ENCODE data around the gene SHISAL1. TPM values are rescaled to one million over a fixed set of nuclear protein-coding genes. Genes with fewer than 3 reads are reported as not detected.

The SHISAL1 gene
- total RNA-seq, 2 donors from 2014 or later, result not detected

DNA sequence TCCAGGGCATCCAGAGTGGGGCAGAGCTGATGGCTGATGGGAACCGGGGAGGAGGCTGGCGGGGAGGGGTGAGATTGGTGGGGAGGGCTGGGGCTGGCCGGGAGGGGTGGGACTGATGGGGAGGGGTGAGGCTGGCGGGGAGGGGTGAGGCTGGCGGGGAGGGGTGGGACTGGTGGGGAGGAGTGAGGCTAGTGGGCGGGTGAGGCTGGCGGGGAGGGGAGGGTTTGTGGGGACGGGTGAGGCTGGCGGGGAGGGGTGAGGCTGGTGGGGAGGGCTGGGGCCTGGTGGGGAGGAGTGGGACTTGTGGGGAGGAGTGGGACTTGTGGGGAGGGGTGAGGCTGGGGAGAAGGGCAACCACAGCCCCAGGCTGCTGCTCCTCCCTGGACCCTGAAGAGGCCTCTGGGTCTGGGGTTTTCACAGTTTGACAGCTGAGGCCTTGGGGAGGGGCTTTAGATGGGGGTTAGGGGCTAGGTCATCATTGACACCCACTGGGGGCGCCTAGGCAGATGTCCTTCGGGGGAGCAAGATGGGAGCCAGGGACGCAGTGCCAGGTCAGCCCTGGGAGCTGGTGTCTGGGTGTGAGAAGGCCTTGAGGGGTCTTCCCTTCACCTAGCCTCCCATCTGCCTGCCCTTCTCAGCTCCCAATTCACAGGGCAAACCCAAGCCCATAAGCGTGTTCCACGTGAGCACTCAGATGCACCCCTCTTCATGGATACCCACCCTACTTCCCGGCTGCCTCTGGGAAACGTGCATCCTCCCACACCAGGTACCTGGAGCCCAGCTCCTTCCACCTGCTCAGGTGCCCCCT is 105.4 kb downstream of the SHISAL1 start:
- ATAC-seq (no peak), DNase-seq (ENCODE audit: low spot score in 2 of 2) (no peak)
- Mint-ChIP-seq H3K9me3 (peaks cover 8 to 19% of the 10 kb centered on the region in 2 donors), H3K36me3 (peaks cover 9 to 21% of the 10 kb centered on the region in 2 donors), H3K27ac (peak overlapping the region in 1 of 2 donors; percentile 35)

DNA sequence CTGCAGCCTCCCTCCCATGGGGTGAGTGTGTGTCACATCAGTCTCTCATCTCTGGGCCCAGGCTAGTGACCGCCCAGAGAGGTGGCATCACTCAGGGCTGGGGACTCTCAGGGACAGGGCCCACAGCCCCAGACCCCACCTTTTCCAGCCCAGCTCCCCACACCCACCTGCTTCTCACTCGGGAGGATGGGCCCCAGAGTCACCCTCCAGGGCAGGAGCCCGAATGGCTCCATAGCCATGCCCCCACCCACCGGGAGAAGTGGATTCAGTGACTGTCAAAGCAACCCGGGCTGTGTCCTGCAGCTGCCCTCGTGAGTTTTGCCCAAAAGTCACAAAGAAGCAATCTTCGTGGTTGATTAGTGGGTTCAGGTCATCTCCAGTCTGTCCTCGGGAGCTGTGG is 106.1 kb downstream of the SHISAL1 start:
- peaks cover 9 to 21% of the 10 kb centered on the region in 2 donors for H3K36me3 Mint-ChIP-seq
- ATAC-seq, result no peak
- DNase-seq (ENCODE audit: low spot score in 2 of 2), result no peak
- H3K27ac Mint-ChIP-seq, result peak overlapping the region in 1 of 2 donors; percentile 81
- H3K9me3 Mint-ChIP-seq, result peaks cover 8 to 19% of the 10 kb centered on the region in 2 donors

DNA sequence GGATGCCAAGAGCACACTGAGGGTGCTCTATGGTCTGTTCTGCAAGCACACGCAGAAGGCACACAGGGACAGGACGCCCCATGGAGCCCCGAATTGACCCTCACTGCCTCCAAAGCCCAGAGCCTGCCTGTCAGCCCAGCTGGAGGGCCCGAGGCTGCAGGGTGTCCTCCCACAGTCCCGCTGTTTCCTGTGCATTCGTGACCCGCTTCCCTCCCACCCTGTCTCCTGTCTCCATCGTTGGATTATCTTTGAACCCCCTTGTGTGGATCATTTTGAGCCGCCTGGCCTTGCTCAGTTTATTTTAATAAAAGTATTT is 106.5 kb downstream of the SHISAL1 start:
- peak in 1 of 2 donors; percentile 41 for DNase-seq (ENCODE audit: low spot score in 2 of 2)
- H3K36me3 Mint-ChIP-seq, result peaks cover 9 to 19% of the 10 kb centered on the region in 2 donors
- H3K27ac Mint-ChIP-seq, result peak overlapping the region in 1 of 2 donors; percentile 81
- peaks cover 8 to 18% of the 10 kb centered on the region in 2 donors for H3K9me3 Mint-ChIP-seq
- no peak for ATAC-seq

DNA sequence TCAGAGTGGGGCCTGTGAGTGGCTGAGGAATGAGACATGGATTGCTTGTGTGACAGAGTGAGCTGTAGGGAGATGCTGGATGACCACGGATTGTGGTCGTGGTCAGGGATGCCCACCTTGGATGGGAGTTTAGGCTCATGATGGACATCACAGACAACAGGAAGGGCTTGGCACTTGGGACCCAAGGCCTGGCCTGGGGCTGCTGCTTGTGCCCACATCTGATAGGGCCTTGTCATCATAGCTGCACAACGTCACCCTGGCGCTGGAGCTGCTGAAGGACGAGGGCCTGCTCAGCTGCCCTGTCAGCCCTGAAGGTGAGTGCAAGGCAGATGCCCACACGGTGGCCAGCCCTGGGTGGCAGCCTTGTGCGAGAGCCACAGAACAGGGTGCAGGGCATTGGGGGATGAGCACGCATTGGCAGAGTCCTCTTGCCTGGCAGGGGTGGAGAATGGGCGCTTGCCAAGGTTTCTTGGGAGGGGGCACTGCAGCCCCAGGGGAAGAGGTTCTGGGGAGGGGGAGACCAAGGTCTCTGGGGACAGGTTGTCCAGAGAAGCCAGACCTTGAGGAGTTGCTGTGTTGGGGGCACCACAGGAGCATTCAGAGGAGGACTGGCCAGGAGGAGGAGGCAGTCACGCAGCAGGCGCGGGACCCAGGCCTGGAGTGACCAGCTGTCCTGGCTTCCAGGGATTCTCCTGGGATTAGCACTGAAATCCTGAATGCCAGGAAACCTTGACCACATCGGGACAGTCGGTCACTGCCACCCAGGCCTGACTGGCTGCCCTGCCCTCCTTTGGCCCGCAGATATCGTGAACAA is 107.0 kb downstream of the SHISAL1 start:
- DNase-seq (ENCODE audit: low spot score in 2 of 2) (peak in 1 of 2 donors; percentile 44), ATAC-seq (no peak)
- peak overlapping the region in 1 of 2 donors; percentile 77 for H3K27ac Mint-ChIP-seq
- peaks cover 9 to 15% of the 10 kb centered on the region in 2 donors for H3K36me3 Mint-ChIP-seq
- H3K9me3 Mint-ChIP-seq, result peaks cover 8 to 13% of the 10 kb centered on the region in 2 donors

DNA sequence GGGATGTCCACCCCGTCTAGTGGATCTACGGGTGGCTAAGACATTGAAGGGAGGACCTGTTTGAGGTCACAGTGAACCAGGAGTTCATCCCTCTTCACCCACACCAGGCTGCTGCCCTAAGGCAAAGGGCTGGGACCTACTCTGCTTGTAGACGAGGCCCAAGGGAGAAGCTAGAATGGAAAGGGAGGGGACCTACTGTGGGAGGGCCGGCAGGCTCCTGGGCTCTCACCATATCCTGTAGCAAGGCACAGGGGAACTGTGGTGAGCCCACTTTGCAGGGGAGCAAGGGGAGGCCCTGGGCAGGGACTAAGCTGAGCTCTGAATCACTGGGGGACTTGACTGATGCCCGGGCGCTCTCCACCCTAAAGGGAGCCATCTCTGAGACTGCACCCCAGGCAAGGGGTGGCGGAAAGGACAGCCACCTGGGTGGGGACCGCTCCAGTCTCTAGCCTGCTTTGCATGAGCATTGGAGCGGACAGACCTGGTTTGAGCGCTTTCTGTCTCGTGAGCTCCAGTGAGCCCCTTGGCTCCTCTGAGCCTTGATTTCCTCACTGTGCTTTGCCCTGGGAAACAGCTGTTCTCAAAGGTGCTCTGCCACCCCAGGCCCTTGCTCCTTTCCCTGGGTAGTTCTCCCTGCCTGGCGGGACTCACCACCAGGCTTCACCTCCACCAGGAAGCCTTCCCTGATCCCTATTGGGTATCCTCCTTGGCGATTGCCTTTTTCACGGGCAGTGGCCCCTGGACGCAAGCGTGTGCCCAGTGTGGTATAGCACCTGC is 107.8 kb downstream of the SHISAL1 start:
- peaks cover 8 to 9% of the 10 kb centered on the region in 2 donors for H3K9me3 Mint-ChIP-seq
- H3K27ac Mint-ChIP-seq, result peak overlapping the region; percentile 64 to 77
- peak in 1 of 2 donors; percentile 42 for DNase-seq (ENCODE audit: low spot score in 2 of 2)
- peaks cover 6 to 14% of the 10 kb centered on the region in 2 donors for H3K36me3 Mint-ChIP-seq
- ATAC-seq, result no peak

DNA sequence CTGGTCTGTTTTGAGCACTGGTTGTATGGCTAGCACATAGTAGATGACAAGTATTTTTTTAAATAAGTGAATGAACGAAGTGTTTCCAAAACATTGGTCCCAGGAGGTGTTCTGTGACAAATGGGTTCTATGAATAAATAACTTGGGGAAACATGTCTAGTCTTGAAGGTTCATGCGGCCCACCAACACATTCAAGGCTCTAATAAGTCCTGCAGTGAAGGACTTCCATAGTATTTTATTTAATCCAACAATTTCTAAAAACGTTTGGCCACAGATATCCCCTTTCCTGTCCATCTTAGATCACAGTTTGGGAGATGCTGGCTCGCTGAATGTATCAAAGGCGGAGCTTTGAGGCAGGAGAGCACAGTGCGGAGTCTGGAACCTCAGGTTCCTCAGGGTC is 109.5 kb downstream of the SHISAL1 start:
- peaks cover 0 to 5% of the 10 kb centered on the region in 2 donors for H3K36me3 Mint-ChIP-seq
- DNase-seq (ENCODE audit: low spot score in 2 of 2), result no peak
- no peak for ATAC-seq
- H3K27ac Mint-ChIP-seq, result peak overlapping the region in 1 of 2 donors; percentile 14
- H3K9me3 Mint-ChIP-seq, result peaks cover 0 to 3% of the 10 kb centered on the region in 2 donors

DNA sequence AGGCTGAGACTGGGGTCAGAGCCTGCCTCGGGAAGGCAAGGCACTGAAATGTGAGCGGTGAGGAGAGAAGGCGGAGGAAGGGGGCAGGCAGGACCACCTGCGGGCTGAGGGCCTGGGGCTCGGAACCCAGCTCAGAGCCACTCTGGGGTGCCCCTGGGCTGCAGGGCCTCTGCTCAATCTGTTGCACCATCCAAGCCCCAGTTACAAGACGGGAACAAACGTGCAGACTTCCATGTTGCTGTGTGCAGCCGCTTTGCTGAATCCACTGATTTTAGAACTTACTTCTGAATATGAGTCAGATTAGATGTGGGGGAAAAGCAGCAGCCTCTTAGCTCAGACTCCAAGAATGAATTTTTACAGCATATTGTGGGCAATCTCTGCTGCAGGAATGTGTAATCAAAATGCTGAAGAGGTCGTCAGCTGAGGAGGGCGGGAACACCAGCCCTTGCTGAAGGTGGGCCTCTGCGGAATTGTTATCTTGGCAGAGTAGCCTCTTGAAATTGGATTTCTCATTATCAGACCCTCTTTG is 110.4 kb downstream of the SHISAL1 start:
- no peaks in the 10 kb centered on the region for H3K9me3 Mint-ChIP-seq
- DNase-seq (ENCODE audit: low spot score in 2 of 2) (no peak), ATAC-seq (no peak)
- no peaks in the 10 kb centered on the region for H3K36me3 Mint-ChIP-seq
- no peak overlapping the region for H3K27ac Mint-ChIP-seq

DNA sequence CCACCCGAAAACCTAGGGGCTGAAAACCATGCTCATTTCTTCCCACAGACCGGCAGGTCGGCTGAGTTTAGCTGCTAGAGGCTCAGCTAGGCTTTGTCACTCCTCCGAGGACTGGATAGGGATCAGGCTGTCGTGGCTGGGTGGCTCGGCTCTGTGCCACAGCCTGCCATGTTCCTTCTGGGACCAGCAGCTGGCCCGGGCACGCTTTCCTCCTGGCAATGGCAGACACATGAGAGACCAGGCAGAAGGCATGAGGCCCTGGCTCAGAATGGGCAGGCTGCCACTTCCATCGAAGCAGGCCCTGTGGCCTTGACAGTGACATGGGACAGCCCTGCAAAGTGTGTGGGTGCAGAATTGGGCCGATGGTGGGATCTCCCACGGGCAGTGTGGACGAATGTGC is 111.1 kb downstream of the SHISAL1 start:
- H3K36me3 Mint-ChIP-seq, result no peaks in the 10 kb centered on the region
- no peak for DNase-seq (ENCODE audit: low spot score in 2 of 2)

DNA sequence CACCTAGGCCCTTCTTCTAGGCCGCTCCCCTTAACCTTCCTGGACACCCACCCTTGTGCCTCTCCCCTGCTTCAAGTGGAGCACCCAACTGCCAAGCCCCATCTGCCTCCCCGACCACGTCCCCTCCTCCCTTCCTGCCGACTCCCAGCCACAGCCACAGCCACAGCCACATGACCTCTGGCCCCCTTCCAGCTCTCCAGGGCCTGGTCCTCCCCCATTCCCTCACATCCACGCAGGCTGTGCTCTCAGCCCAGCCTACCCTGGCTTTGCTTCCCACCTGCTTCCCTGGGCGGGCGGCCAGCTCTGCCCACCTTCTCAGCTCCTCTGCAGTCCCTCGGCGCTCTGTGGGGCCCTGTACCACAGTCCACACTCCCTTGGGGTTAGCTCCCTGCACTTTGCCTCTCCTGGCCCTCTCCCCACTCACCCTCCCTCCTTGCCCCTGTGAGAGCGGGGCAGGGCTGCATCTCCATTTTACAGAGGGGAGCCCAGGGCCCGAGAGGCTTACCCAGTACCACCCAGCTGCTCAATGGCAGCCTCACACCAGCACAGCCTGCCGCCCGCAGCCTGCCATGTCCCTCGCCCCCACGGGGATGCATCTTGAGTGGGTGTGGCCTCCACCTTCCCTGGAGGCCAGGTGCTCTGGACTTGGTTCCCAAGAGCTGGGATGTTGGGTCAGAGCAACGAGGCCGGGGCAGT is 111.7 kb downstream of the SHISAL1 start:
- no peak for ATAC-seq
- no peak for DNase-seq (ENCODE audit: low spot score in 2 of 2)
- H3K36me3 Mint-ChIP-seq, result no peaks in the 10 kb centered on the region
- no peaks in the 10 kb centered on the region for H3K9me3 Mint-ChIP-seq
- H3K27ac Mint-ChIP-seq, result peak overlapping the region; percentile 39 to 44

More for the DNA sequence above, 111.1 kb downstream of the SHISAL1 start:
- no peaks in the 10 kb centered on the region for H3K9me3 Mint-ChIP-seq
- no peak overlapping the region for H3K27ac Mint-ChIP-seq
- ATAC-seq, result no peak

DNA sequence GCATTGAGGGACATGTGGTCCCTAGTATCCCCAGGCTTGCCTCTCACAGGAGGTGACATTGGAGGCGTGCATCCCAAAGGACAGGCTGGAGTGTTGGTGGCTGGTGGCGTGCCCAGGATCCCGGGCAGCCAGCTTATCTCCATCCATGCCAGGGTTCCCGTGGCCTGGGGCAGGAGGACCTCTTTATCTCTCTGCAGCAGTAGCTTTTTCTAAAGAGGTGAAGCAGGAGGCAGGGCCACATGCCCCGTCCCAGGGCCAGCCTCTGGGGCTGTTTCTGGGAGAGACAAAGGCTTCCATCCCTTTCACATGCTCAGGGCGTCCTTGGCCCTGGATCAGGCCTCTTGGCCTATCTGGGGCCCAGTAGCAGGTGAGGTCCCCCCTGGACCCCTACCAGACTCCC is 112.3 kb downstream of the SHISAL1 start:
- H3K9me3 Mint-ChIP-seq, result no peaks in the 10 kb centered on the region
- no peaks in the 10 kb centered on the region for H3K36me3 Mint-ChIP-seq
- ATAC-seq (no peak), DNase-seq (ENCODE audit: low spot score in 2 of 2) (no peak)
- peak overlapping the region in 1 of 2 donors; percentile 39 for H3K27ac Mint-ChIP-seq

DNA sequence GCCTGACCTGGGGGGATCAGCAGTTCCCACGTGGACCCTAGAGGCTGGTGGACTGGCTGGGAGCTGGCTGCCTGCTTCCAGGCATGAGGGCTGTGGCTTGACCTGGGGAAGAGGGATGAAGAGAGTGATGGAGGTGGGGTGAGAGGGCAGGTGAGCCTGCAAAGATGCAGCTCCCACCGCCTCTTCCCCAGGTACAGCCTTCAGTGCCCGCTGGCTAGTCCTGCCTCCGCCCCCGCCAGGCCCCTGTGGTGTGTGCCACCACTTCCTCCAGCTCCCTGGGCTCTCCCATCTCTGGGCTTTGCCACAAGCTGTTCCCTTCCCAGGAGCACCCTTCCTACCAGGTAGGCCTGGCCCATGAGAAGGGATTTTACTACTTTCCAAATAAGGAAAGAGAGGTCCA is 112.9 kb downstream of the SHISAL1 start:
- peak overlapping the region in 1 of 2 donors; percentile 34 for H3K27ac Mint-ChIP-seq
- DNase-seq (ENCODE audit: low spot score in 2 of 2) (no peak), ATAC-seq (no peak)
- H3K9me3 Mint-ChIP-seq, result no peaks in the 10 kb centered on the region
- no peaks in the 10 kb centered on the region for H3K36me3 Mint-ChIP-seq

DNA sequence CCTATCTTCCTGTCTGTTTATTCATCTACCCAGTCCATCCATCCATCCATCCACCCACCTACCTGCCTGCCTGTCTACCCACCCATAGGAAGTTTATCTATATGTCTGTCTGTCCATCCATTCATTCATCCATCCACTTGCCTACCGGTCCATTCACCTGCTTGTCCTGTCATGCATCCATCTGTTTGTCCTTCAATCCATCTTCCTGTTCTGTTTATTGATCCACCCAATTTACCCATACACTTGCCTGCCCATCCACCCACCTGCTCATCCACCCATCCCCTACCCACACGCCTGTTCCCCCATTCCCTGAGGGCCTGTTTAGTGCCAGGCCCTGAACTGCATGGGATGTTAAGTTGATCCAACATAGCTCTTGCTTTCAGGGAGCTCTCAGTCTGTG is 113.6 kb downstream of the SHISAL1 start:
- DNase-seq (ENCODE audit: low spot score in 2 of 2) (no peak), ATAC-seq (no peak)
- Mint-ChIP-seq H3K27ac (peak overlapping the region in 1 of 2 donors; percentile 34), H3K36me3 (peaks cover 3 to 5% of the 10 kb centered on the region in 2 donors), H3K9me3 (no peaks in the 10 kb centered on the region)

DNA sequence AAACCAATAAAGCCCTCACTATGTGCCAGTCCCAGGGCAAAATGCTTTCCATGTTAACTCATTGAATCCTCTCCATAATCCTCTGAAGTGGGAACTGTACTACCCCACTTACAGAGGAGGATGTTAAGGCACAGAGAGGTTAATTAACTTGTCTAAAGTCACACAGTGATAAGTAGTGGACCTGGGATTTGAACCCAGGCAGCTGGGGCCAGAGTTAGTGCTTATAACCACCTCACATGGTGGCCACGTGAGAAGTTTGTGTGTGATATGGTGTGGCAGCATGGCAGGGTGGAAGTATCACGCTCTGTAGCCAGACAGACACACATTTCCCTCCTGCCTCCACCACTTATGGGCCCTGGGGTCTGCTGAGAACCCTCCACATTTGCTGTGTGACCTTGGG is 115.5 kb downstream of the SHISAL1 start:
- no peak for ATAC-seq

DNA sequence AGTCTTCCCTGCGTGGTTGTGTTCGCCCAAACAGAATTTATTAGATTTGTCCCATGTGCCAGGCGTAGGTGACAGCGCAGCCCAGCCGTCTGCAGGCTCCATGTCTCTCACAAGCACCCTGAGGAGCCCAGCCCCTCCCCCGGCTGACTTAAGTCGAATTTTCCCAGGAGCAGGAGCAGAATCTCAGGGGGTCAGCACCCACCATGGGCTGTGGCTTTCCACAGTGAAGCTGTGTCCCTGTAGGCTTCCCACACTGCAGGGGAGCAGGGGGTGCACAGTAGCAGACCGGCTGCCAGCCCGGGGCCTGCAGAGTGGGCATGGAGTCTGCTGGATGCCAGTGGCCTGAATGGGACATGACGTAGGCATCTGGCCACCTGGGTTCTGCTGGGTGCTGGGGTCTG is 116.0 kb downstream of the SHISAL1 start:
- ATAC-seq (no peak), DNase-seq (ENCODE audit: low spot score in 2 of 2) (no peak)
- Mint-ChIP-seq H3K27ac (no peak overlapping the region), H3K9me3 (no peaks in the 10 kb centered on the region), H3K36me3 (peaks cover 14 to 20% of the 10 kb centered on the region in 2 donors)

More for the DNA sequence above, 115.5 kb downstream of the SHISAL1 start:
- no peaks in the 10 kb centered on the region for H3K9me3 Mint-ChIP-seq
- no peak for DNase-seq (ENCODE audit: low spot score in 2 of 2)
- H3K36me3 Mint-ChIP-seq, result peaks cover 14 to 18% of the 10 kb centered on the region in 2 donors
- no peak overlapping the region for H3K27ac Mint-ChIP-seq

DNA sequence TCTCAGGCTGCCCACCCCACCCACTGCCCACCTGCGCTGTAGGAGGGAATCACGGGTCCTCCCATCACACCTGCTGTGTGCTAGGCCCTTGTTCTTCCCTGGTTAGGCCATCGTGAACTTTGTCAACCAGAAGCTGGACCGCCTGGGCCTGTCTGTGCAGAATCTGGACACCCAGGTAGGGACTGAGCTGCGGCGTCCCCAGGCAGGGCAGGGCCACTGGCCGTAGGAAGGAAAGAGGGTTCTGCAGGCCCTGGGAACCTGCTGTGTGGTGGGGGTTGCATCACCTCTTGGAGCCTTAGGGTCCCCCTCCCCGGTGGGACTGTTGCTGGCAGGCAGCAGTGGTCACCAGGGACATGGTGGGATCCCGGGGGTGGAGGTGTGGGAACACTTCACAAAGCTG is 116.5 kb downstream of the SHISAL1 start:
- no peak for ATAC-seq
- DNase-seq (ENCODE audit: low spot score in 2 of 2), result no peak
- Mint-ChIP-seq H3K27ac (no peak overlapping the region), H3K9me3 (no peaks in the 10 kb centered on the region), H3K36me3 (peaks cover 14 to 24% of the 10 kb centered on the region in 2 donors)

Data from activated naive CD4-positive, alpha-beta T cell treated with anti-CD3 and anti-CD28 coated beads, Interleukin-2, amount 50 U/mL, for 72 hours (primary cell).